ENCODE measurements around the gene OR2D3.
"Not testable (repeated sequence)": the region's sequence is repeated elsewhere in the genome, so short reads cannot be mapped to it uniquely, and the experiment has no call there.

Gene OR2D3

DNA sequence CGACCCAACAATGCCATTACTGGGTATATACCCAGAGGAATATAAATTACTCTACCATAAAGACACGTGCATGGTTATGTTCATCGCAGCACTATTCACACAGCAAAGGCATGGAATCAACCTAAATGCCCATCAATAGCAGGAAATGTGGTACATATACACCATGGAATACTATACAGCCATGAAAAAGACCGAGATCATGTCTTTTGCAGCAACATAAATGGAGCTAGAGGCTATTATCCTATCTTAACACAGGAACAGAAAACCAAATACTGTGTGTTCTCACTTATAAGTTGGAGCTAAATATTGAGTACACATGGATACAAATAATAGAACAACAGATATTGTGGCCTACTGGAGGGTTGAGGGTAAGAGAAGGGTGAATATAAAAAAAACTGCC is 32.0 kb upstream of the OR2D3 start:
- no peak for DNase-seq (ENCODE audit: low read depth in 2 of 2)
- H3K4me3 ChIP-seq (replicated peaks in 1 of 2; ENCODE audit: low read depth in 2 of 2, low read length in 2 of 2): no peak overlapping the region
- TF ChIP-seq, protein P1, sequence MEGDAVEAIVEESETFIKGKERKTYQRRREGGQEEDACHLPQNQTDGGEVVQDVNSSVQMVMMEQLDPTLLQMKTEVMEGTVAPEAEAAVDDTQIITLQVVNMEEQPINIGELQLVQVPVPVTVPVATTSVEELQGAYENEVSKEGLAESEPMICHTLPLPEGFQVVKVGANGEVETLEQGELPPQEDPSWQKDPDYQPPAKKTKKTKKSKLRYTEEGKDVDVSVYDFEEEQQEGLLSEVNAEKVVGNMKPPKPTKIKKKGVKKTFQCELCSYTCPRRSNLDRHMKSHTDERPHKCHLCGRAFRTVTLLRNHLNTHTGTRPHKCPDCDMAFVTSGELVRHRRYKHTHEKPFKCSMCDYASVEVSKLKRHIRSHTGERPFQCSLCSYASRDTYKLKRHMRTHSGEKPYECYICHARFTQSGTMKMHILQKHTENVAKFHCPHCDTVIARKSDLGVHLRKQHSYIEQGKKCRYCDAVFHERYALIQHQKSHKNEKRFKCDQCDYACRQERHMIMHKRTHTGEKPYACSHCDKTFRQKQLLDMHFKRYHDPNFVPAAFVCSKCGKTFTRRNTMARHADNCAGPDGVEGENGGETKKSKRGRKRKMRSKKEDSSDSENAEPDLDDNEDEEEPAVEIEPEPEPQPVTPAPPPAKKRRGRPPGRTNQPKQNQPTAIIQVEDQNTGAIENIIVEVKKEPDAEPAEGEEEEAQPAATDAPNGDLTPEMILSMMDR (IDR thresholded peaks at IDR 0.05; ENCODE audit: low read depth, low read length): no peak

DNA sequence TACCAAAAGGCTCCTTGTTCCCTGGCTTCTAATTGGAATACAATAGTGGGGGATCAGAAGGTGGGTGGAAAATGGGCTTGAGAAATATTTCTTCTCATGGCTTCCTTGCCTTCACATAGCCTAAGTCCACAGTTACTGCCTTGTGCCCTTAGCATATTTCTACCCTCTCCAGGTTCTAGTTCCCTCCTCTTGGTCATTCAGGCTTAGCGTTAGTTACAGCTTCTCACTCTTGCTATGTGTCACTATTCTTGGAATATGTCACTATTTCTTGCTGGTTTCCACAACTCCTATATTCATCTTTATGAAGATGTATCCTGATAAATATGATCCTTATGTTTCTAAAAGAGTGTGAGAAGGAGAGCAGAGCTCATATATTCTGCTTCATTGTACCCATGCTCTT is 31.0 kb upstream of the OR2D3 start:
- DNase-seq (ENCODE audit: low read depth in 2 of 2): no peak
- TF ChIP-seq, protein P1 (IDR thresholded peaks at IDR 0.05; ENCODE audit: low read depth, low read length): no peak
- H3K4me3 ChIP-seq (replicated peaks in 1 of 2; ENCODE audit: low read depth in 2 of 2, low read length in 2 of 2): no peak overlapping the region

DNA sequence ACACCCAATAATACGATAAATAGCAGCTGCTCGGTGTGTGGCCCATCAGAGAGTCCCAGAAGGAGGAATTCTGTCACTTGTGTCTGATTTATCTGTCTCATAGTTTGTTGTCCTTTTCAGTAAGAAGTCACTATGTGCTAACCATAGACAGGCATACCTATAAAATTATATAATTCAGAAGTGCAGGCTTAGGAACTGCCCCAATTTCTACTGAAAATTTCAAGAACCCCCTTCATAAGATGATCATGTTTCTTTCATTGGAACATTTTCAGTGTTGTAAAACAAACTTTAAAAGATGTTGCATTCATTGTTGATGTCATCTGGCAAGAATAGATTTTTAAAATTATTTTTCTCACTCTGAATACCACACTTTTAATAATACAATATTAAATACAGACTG is 28.4 kb upstream of the OR2D3 start, which contains the start of gene OR2D2:
TSS of gene OR2D2 (minus strand) at position 101 of the 400 bp plus-strand sequence. CDS start at position 101, 0 bp downstream.
- no peak for DNase-seq (ENCODE audit: low read depth in 2 of 2)
- H3K4me3 ChIP-seq (replicated peaks in 1 of 2; ENCODE audit: low read depth in 2 of 2, low read length in 2 of 2): no peak within 1 kb of the TSS
- TF ChIP-seq, protein P1 (IDR thresholded peaks at IDR 0.05; ENCODE audit: low read depth, low read length): no peak

DNA sequence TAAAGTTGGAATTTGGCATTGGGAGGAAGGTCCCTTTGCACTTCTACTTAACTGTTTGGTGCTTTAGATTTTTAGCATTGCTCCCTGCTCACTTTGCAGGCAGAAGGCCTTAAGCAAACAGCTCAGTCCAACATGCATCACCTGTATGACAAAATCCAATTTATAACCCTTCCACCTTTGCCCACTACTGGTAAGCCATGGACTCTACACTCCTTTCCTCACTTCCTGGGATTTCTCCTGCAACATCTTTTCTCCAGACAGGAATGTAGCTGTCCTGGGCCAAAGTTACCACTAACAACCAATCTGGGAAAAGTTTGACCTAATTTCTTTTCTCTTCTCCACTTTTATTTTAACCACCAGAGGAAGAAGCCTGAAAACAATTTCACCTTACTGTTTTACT is 26.7 kb upstream of the OR2D3 start:
- no peak overlapping the region for H3K4me3 ChIP-seq (replicated peaks in 1 of 2; ENCODE audit: low read depth in 2 of 2, low read length in 2 of 2)
- DNase-seq (ENCODE audit: low read depth in 2 of 2): no peak
- TF ChIP-seq, protein P1 (IDR thresholded peaks at IDR 0.05; ENCODE audit: low read depth, low read length): no peak

DNA sequence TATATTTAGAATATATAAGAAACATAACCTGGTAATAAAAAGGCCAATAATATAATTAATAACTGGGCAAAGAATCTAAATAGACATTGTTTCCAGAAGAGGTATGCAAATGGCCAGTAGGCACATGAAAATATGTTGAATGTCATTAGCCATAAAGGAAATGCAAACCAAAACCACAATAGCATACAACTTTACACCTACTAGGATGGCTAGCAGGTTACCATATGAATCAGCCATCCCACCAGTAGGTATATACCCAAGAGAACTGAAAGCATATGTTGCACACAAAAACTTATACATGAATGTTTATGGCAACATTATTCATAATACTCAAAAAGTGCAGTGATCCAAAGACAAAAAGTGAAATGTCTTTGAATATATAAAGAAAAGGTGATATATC is 25.8 kb upstream of the OR2D3 start:
- TF ChIP-seq, protein P1 (IDR thresholded peaks at IDR 0.05; ENCODE audit: low read depth, low read length): no peak
- no peak overlapping the region for H3K4me3 ChIP-seq (replicated peaks in 1 of 2; ENCODE audit: low read depth in 2 of 2, low read length in 2 of 2)
- DNase-seq (ENCODE audit: low read depth in 2 of 2): no peak

DNA sequence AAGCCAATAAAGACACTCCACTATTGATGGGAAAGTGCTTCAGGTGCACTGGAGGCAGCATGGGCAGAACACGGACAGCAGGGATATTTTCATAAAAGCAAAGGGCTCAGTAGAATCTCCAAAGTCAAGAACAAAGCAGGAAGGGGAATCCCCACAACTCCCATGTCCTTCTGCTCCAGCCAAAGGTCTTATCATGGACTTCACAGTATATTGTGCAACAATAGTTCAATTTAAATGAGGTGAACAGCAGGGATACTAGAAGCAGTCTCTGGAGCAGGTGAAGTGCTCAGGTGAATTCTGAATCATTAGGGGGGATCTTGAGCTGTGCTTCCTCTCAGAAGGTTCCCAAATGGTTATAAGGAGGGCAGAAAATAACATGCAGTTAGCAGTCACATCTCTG is 21.9 kb upstream of the OR2D3 start:
- no peak overlapping the region for H3K4me3 ChIP-seq (replicated peaks in 1 of 2; ENCODE audit: low read depth in 2 of 2, low read length in 2 of 2)
- TF ChIP-seq, protein P1 (IDR thresholded peaks at IDR 0.05; ENCODE audit: low read depth, low read length): no peak
- DNase-seq (ENCODE audit: low read depth in 2 of 2): no peak

DNA sequence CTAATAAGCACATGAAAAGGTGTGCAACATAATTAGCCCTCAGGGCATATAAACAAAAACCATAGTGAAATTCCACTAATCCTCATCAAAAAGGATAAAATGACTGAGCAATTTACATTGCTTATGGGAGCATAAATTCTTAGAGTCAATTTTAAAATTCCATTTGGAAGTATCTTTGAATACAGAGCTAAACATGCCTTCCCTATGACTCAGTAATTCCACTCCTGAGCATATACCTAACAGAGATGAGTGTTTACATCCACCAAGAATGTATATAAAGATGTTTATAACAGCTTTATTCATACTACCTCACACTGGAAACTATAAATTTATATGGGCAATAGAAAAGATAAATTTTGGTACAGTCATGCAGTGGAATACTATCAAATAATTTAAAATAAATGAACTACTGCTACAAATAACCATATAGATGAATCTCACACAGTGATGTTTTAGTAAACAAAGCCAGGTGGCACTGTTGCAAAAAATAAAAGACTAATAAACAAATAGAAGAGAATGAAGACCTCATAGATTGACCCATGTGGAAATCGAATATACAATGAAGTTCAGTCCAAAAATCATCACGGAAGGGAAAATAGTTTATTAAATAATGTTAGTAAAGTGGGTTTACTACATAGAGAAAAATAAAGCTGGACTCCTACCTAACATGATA is 20.3 kb upstream of the OR2D3 start:
- peak in 1 of 2 donors; percentile 5 for DNase-seq (ENCODE audit: low read depth in 2 of 2)
- H3K4me3 ChIP-seq (replicated peaks in 1 of 2; ENCODE audit: low read depth in 2 of 2, low read length in 2 of 2): no peak overlapping the region
- TF ChIP-seq, protein P1 (IDR thresholded peaks at IDR 0.05; ENCODE audit: low read depth, low read length): no peak

DNA sequence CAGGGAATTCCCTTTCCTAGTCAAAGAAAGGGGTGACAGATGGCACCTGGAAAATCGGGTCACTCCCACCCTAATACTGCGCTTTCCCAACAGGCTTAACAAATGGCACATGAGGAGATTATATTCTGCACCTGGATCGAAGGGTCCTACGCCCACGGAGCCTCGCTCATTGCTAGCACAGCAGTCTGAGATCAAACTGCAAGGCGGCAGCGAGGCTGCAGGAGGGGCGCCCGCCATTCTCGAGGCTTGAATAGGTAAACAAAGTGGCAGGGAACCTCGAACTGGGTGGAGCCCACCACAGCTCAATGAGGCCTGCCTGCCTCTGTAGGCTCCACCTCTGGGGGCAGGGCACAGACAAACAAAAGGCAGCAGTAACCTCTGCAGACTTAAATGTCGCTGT is 16.0 kb upstream of the OR2D3 start:
- not testable (repeated sequence) for DNase-seq (ENCODE audit: low read depth in 2 of 2); H3K4me3 ChIP-seq (replicated peaks in 1 of 2; ENCODE audit: low read depth in 2 of 2, low read length in 2 of 2)

Data from cardiac fibroblast (primary cell).